HG03066 (cell line): Measurements from ENCODE around the gene ATP10B.

Experiments used
- ATAC-seq: cut with Tn5 transposase; IDR thresholded peaks from one replicate; pipeline ENCODE4 v1.9.1; 2021; ENCODE audit warnings: low read depth; ENCODE audit not compliant: unreplicated experiment

The ATP10B gene

DNA sequence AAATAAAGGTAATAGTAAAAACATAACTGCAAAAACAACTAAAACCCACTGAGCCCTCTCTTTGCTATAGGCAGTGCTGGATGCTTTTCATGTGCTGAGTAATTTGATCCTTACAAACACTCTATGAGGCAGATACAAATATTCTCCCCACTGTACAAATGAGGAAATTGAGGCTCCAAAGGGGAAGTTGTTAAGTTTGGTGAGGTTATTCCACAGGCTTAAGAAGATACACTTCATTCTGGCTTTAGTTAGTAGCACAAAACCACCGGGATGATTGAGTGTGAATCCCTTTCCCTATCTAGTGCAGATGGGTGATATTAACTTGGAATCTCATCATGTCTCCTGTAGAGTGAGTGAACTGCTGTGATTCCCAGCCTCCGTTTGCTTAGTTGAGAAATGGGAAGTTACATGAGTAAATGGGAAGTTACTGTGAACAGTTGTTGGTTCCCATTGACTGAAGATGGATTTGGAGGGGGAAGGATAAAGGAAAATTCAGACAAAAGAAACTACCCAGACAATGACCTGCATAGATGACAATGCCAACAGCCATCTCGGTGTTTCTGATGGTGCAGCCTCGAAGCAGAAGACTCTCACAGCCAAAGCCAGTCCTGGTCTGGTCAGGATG, 208.3 kb downstream of the ATP10B start:
- ATAC-seq: no peak

DNA sequence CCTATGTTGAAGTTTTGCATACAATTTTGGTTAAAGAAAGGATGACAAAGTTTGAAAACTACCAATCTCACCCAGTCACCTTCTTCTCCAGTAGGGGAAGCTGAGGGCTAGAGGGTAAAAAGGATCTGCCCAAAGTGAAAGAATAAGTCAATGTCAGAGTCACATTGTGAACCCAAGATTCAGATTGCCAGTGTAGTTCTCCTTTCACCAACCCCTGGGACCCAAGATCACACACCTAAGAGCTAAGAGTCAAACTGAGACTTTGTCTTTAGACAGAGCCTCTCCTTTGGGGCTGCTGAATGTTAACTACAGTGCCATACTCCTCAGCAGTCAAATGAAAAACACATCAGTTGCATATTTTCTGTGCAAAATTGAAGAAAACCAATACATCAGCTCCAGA, 210.6 kb downstream of the ATP10B start:
- no peak for ATAC-seq

DNA sequence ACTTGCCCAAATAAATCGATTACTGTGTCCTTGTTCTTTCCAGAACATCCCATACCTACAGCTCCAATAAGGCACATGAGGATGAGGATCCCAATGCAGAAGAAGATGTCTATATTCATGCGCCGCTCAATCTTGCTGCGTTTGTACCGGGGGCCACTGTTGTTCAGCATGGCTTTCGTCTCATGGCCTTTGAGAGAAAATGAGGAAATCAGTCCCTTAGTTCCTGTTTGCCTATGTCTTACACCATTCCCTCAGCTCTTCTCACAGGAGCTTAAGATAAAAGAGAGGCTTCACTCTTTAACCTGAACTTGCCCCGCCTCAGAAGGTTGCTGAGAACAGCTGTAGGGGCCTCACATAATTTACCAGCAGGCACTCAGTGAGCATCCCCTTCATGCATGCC, 211.6 kb downstream of the ATP10B start:
- ATAC-seq: no peak

DNA sequence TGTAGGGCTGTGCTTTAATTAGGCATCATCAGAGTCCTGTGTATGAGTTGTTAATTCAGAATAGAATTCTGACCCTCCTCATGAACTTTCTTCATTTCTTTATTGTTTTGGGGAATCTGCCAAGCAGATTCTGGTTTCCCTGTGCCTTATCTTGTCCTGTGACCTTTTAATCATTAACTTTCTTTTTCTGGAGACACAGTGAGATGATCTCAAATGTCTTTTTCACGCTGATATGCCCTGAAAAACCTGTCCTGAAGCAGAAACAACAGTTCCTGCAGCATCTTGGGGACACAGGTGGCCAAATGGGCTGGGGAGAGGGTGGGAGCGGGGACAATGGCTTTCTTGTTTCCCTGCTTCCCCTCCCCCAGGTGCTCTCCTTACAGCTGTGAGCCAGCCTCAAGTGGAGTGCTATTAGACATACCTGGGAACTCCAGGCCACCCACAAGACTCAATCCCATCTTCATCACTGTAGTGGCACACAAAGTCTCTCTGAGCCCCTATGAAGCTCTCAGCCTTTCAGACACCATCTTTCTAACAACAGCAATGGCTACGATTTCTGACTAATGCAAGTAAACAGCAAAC, 213.8 kb downstream of the ATP10B start:
- no peak for ATAC-seq

DNA sequence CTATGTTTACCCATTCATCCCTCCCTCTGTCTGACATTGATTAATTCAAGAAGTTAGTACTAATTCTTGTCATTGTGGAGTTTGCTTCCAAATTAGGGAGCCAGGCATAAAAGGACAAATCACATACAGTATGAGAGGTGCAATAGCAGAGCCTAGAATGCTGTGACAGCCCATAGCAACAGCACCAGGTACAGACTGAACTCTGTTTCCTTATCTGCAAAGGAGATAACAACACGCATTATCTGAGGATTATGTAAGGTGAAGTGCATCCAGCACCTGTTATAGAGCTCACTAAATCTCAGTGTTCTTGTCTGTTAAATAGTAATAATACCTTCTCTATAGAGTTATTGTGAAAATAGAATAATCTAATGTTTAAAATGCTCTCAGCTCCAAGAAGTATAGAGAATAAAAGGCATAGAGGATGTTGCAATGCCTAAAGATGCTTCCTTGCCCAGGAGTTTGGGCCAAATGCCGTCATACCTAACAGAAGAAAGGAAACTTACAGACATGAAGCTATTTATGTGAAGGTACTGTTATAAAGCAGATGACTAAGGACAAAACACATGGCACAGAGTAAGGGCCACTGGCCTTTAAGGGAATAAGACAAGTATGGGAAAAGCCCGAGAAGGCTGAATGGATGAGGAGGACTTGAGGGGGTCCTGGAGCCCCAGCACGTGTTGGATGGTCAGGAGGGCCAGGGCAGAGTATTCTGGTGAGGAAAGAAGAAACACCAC, 214.5 kb downstream of the ATP10B start:
- ATAC-seq: no peak

DNA sequence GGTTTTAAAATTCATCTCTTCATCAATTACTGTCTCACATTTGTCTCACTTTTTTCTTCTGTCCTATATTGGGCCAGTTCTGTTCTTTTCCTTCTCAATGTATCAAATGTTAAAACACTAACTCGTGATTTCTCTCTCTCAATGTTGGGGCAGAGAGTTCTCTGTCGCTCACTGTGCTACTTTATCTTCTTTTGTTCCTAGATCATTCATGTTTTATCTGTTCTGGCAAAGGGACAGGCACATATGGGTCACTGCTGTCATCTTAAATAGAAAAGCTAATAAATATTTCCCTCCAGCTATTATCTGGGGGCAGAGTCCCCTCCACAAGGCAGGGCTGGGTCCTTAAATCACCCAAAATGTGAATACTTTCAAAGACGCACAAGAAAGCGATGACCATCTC, 216.3 kb downstream of the ATP10B start:
- ATAC-seq: no peak

DNA sequence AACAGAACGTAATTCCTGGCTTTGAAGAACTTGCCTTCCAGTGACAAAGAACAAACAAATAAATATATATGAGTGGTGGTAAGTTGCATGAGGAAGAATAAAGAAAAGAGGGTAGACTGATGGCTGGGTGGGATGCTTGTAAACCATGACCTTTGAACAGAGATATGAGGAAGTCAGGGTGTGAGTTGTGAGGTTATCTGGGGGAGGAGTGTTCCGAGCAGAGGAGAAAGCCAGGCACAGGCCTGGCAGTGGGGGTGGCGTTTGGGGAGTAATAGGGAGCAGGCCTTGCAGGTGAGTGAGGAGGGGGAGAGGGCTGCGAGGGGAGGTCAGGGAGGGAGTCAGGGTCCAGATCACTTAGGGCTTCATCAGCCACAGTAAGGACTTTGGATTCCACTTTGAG, 217.0 kb downstream of the ATP10B start:
- no peak for ATAC-seq

DNA sequence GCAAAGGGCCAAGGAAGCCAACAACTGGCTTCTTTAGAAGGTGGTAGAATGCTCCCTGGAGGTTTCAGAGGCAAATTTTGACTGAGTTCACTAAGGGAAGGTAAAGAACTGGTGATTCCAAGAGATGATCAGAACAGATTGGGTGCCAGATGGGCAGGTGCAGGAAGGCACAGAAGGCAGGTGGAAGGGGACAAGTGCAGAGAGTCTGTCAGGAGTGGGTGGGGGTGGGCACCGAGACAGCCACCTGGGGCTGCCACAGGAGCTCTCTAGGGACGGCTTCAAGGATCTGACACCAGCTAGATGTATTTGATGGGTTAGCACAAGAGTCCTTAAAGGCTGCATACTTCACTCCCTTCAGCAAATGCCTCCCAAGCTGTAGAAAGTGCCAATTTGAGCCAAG, 223.0 kb downstream of the ATP10B start:
- ATAC-seq: no peak

DNA sequence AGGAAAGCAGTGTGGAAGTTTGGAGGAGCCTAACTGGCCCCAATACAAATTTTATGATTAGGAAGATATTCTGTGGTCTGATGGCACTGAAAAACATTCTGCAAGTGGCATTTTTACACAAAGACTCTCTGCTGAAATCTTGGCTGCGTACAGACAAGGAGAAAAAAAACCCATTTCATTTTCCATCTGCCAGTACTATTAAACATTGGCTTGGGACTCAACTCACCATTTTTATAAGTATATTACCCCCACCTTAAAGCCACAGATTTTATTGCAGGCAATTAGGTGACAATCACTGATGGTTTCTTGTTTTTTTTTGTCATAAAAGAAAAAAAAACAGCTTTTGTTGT, 223.4 kb downstream of the ATP10B start:
- no peak for ATAC-seq

DNA sequence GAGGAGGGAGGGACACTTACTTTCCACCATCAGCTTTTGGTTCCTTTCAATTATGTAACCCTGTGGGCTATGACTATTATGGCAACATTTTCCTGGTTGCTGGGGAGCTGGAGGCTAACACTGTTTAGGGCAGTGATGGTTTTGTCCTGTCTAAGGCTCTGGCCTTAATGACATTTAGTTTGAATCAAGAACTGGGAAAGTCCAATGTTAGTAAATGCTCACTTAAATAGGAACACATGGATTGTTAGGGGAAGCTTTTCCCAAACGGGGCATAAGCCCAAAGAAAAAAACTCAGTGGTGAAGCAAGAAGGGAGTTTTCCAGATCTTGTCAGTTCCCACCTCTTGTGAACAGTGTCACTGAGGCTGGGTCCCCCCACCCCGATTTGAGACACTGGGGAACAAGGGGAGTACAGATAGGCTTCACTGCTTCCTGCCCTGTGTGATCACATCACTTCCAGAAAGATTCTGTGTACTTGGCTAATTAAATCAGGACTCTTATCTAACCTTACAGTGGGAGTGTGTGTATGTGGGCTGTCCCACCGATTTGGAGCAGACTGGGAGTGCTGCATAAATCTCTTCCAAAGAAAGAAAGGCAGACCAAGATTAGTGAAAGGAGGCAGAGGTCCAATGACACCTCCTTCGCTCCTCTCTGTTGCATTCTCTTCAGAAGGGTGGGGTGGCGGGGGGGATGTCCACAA, 223.9 kb downstream of the ATP10B start:
- ATAC-seq: no peak

DNA sequence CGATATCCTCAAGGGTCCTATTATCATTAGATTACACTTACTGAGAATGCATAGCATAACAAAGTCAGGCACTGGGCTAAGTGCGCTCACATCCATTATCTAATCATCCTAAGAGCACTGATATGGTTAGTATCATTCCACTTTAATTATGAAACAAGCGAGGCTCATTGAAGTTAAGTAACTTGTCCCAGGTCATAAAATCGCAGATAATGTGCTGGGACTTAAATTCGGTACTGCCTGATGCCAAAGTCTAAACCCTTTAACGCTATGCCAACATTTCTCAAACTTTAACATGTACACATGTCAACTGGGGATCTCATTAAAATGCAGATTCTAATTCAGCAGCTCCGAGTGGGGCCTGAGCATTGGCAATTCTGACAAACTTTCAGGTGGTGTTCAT, 225.7 kb downstream of the ATP10B start:
- ATAC-seq: no peak

DNA sequence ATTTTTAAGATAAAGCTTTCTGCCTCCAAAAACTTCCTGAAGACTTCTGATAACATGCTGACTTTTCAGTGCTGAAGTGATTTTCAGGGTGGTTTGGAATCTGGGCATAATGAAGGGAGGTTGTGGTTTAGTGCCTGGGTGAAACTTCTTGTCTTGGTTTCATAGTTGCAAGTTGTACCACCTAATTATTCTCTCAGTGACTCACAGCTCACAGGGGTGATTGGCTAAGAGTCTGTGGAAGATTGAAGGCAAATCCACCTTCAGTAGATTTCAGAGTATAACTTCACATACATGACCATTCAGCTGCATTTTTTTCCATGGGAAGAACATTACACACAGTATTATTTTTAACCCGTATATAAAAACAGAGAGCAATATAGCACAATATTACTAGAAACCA, 230.5 kb downstream of the ATP10B start:
- ATAC-seq: no peak

DNA sequence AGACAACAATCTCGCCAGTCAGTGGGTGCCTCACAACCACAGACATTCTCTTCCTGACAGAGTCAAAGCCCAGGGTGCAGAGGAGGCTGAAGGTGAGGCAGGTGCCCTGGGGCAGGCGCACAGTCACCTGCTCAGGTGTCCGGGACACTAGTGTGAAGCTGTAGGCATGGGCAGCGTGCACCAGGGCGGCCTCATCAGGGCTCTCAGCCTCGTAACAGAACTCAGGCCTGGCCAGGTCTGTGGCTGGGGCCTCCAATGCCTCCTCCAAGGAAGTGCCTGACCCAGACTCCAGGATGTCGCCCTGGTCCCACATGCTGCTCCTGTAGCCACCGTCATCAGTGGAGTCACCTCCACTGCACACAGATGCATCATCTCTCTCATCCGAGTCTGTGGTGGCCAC, 231.6 kb downstream of the ATP10B start:
- ATAC-seq: no peak

DNA sequence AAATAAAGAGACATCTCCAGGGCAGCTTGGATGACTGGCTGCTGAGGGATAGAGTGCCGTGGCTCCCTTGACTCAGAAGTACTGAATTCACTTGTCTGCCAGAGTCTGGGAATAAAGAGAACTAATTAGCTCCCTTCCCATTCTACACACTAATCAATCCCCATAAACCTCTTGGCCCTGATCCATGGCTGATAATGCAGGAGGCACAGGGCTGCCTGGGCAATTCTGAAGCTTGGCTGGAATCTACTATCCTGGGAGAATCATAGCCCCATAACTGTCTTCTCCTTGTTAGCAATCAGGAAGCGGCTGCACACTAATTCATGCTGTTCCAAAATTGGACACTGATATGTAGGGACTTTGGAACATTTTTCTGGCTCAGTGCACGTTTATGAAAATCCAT, 232.6 kb downstream of the ATP10B start:
- ATAC-seq: no peak

DNA sequence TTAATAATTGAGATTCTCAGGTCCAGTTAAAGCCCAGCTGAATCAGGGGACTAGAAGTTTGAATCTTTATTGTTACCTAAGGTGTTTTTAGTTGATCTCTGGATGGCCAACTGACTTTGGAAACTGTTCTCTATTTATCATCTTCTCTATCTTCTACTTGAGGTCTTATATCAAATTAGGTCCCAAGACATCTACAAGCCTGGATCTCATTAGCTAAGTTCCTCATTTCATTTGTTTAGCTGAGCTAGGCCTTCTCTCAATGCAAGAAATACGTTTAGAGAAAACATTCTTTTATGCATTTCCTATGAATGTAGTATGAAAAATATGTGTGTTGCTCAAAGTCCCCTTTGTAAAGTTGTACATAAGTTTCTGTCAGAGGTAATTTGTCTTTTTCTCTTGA, 233.7 kb downstream of the ATP10B start:
- ATAC-seq: no peak

DNA sequence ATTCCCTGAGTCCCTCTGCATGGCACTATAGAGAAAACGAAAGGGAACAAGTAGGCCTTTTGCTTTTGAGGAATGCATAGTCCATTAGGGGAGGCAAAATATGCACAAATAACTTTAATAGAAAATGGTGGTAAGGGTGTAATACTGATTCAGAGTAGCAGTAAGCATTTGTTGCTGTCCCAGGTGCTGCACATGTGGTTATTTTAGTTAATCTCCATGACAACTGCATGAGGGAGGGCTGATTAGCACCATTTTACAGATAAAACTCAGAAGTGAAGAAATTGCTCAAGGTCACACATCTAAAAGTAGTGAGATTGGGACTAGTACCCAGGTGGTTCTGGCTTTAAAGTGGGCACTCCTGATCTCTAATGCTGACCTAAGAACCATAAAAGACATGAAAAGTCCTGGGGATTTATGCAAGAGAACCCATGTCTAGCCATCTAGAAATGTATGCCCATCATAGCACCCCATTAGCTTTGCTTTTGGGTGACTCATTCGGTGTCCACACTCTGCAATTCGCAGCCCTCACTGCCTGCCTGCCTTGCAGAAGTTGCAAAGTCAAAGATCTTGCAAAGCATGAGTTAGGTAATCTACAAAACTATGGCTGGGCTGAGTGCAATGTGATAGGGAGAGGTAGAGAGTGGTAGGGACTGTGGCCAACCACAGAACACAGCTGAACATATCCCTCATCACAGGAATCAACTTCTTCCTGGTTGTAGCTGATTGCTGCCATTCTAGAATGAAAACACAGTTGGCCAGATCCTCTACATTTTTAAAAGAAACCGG, 235.1 kb downstream of the ATP10B start:
- no peak for ATAC-seq

DNA sequence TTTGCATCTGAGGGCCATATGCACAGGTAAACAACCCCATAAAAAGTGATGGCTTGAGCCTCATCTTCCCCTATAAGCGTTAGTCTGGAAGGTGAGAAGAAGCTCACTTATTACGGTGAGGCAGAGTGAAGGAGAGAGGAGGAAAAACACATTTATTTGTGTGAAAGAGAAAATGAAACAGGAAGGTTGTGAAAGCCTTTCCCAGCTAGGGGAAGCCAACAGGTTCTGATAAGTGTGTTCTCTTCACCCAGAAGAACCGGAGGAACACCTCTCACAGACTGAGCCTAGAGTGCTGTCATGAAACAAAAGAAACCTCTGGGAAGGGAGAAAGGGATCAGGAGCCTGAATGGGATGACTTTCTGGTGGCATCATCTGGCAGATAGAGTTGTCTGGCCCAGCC, 237.9 kb downstream of the ATP10B start:
- no peak for ATAC-seq

DNA sequence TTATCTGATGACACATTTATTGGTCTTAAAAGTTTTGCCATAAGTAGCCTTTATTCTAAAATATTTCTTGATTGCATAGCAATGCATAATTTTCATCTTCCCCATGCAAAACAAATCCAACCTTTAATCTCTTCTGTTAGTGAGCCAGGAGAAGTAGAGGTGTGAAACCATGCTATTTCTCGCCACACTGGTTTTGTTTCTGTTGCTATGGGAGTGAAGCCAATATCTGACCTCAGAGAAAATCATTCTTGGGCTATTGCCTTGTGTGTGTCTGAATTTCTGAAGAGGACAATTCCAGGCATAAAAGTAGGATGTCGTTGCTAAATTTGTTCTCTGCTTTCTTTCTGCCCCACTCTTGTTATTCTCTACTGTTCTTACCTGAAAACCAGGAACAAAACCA, 246.7 kb downstream of the ATP10B start:
- ATAC-seq: peak; percentile 73

DNA sequence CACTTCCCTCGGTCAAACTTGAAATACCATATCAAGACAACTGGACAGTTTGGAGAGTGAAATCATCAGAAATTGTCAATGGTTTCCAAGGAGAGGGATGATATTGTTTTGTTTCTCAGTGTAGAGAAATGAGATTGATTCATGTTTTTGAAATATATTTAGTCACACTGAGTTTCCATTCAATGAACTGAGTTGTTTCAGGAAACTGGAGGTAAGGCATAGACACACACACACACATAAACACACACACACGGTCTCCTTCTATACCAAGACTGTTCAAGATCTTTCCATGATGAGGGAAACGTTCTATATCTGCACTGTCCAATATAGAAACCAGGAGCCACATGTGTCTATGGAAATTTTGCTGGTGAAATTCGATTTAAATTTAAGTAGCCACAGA, 247.5 kb downstream of the ATP10B start:
- no peak for ATAC-seq

DNA sequence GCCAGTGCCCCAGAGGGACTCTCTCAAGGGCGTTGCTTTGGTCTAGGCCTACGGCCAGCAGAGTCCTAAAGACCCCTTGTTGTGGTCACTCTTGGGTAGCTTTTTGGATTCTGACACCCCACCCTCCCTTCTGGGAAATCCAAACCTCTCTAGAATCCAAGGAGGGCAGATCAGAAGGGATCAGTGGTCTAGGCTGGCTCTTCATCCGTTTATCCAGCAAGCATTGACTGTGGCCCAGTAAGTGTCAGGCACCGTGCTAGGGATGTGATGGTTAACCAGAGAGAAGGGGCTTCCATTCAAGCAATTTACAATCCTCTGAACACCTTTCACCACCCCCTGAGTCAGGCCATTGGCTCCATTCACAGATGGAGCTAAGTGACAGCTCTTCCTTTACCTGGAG, 249.3 kb downstream of the ATP10B start:
- ATAC-seq: no peak

DNA sequence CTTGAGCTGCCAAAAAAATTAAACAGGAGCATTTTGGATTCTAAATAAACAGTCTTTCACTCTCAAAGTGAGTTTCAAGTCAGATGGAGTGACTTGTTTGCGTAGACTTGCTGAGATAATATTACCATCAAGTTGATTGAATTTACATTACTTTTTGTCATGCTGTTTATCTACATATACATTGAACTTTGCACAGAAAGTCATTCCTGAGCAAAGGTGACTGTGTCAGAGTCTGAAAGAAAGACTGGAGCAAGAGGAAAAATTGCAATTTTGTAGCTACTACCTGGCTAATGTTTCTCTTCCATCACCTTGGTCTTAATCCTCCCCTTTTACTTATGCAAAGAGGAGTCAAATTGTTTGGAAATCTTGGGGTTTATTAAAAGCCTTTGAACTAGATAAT, 251.0 kb downstream of the ATP10B start:
- no peak for ATAC-seq
